ENCODE results near the gene ENOPH1.
"Not testable (repeated sequence)": the region's sequence is repeated elsewhere in the genome, so short reads cannot be mapped to it uniquely, and the experiment has no call there.

DNA sequence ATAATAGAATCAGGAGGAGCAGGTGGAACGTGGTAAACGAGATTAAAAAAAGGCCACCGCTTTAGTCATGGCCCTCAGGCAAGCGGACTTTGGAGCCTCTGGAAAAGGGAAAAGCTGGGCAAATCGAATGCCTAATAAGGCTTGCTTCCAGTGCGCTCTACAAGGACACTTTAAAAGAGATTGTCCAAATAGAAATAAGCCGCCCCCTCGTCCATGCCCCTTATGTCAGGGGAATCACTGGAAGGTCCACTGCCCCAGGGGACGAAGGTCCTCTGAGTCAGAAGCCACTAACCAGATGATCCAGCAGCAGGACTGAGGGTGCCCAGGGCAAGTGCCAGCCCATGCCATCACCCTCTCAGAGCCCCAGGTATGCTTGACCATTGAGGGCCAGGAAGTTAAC lies 47.1 kb downstream of the ENOPH1 start:
- TF ChIP-seq POLR2A (IDR thresholded peaks at IDR 0.05; ENCODE audit: low read length); GATA1 (IDR thresholded peaks at IDR 0.05; ENCODE audit: low read depth, low read length): not testable (repeated sequence)
